SHP77 (cell line): ENCODE results near the gene CSNK1A1L.
"Not testable (repeated sequence)": the region's sequence is repeated elsewhere in the genome, so short reads cannot be mapped to it uniquely, and the experiment has no call there.

ENCODE experiments used
- DNase-seq, 2 experiments: peaks; one replicate each; lab custom pipeline; 2025; lab: John Stamatoyannopoulos, UW

Gene CSNK1A1L

DNA sequence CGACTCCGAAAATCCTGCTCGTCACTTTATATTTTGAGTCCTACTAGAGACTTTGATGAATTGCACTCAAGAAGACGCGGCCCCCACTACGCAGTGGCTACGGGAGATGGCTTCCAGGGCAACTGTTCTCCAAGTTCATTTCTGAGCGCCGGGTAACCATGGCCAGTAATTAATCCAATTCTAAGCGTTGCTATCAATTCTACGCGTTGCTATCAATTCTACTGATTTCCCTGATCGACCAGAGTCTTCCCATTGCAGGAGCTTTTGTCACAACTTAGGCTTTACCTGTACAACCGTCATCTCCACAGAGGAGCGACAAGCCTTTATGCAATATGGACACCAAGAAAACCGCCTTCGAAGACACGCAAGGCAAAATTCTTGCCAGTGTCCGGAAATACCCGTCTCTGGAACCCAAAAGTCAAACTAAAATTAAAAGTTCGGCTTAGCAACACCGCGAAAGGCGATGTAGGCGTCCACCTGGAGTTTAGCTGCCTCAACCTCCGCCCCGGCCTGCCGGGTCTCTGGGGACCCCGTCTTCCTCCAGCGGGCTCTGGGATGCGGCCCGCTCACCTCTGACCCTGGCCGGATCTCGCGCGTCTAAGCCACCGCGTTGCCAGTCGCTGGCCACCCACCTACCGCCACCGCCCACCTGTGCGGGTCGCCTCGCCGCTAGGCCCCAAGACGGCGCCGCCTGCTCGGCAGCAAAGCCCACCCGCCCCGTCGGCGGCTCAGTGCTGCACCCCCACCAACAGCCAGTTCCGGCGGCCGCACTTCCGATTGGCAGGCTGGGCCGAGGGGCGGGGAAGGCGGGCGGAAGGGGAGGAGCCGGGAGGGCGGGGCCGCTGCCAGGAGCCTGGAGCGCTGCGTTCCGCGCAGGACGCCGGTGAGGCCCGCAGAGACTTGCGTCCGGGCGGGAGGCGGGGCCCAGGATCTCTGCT lies 46.3 kb downstream of the CSNK1A1L start, which contains the start of gene SUPT20H:
Gene SUPT20H (minus strand): TSS at position 779 of the 938 bp plus-strand sequence. CDS start 8,198 bp downstream, outside the sequence.
- peak; percentile 82 to 94 for DNase-seq

DNA sequence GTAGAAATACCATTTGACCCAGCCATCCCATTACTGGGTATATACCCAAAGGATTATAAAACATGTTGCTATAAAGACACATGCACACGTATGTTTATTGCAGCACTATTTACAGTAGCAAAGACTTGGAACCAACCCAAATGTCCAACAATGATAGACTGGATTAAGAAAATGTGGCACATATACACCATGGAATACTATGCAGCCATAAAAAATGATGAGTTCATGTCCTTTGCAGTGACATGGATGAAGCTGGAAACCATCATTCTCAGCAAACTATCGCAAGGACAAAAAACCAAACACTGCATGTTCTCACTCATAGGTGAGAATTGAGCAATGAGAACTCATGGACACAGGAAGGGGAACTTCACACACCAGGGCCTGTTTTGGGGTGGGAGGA lies 49.2 kb downstream of the CSNK1A1L start:
- DNase-seq = not testable (repeated sequence)
